D721Med (cell line): Measurements from ENCODE around the gene MEAK7.

Experiments used
- DNase-seq: peaks from one replicate; pipeline ENCODE4 v3.0.0; 2011; ENCODE audit warnings: low spot score; ENCODE audit not compliant: insufficient read length
- FAIRE-seq: peaks from 2 replicates; lab custom pipeline; 2011; peaks lifted over from hg19 to GRCh38; lab: Jason Lieb, UNC
- TF ChIP-seq, protein P1 (sequence below): IDR thresholded peaks from 2 replicates; pipeline ENCODE4 v1.5.1; 2012; ENCODE audit warnings: mild to moderate bottlenecking, control low read depth; ENCODE audit not compliant: insufficient read depth; ENCODE audit errors: missing control alignments

The MEAK7 gene

DNA sequence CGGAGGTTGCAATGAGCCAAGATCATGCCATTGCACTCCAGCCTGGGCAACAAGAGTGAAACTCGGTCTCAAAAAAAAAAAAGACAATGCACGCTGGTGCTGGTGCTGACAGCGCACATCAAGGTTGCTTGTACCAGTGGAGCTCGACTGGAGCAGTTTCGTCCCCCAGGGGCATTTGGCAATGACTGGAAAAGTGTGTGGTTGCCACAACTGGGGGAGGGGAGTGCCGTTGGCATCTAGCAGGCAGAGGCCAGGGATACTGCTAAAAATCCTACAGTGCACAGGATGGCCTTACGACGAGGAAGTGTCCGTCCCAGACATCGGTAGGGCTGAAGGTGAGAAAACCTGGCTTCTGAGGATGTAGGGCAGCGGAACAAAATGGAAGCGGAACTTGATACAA lies 2.4 kb downstream of the MEAK7 start:
- DNase-seq, result no peak
- TF ChIP-seq, protein P1, sequence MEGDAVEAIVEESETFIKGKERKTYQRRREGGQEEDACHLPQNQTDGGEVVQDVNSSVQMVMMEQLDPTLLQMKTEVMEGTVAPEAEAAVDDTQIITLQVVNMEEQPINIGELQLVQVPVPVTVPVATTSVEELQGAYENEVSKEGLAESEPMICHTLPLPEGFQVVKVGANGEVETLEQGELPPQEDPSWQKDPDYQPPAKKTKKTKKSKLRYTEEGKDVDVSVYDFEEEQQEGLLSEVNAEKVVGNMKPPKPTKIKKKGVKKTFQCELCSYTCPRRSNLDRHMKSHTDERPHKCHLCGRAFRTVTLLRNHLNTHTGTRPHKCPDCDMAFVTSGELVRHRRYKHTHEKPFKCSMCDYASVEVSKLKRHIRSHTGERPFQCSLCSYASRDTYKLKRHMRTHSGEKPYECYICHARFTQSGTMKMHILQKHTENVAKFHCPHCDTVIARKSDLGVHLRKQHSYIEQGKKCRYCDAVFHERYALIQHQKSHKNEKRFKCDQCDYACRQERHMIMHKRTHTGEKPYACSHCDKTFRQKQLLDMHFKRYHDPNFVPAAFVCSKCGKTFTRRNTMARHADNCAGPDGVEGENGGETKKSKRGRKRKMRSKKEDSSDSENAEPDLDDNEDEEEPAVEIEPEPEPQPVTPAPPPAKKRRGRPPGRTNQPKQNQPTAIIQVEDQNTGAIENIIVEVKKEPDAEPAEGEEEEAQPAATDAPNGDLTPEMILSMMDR, result no peak
- no peak for FAIRE-seq

DNA sequence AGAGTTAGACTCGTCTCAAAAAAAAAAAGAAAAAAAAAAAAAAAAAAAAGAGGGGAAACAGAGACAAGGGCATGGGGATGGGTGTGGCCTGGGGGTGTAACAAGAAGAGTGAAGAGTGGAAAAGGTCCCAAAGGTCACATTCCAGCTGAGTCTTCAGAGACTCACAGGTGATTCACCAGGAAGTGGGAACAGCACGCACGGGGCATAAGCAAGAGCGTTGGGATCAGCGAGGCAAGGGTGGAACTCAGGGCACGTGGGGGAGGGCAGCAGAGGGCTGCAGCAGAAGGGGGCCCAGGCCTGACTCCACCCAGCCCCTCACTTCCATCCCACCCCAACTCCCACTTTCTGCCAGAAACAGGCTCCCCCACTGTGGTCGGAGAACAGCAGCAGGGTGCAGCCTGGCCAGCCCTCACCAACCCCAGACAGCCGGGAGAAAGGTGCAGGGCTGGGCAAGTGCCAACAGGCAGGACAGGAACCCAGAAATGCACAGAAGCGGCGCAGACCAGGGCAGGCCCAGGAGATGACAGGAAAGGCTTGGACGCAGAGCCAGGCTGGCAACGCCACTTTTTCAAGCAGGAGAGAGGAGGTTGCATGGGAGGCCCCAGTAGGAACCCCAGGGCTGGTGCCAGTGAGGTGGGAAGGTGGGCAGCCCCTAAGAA lies 3.3 kb downstream of the MEAK7 start:
- TF ChIP-seq, protein P1, result no peak
- no peak for FAIRE-seq
- no peak for DNase-seq

DNA sequence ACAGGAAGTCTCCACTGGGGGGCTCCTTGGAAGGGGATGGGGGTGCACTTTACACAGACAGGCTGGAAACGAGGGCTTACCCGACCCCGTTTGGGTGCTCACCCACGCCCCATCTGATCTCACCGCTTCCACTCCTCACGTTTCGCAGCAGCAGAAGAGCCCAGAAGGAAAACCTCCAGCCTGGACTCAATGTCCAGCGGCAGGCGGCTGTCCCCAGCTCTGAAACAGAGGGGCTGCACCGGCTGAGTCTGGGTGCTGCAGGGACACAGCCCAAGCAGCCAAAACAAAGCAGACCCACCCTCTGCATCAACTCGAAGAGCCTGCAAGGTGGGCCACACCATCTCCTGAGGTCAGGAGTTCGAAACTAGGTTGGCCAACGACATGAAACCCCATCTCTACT lies 3.9 kb downstream of the MEAK7 start:
- no peak for DNase-seq
- TF ChIP-seq, protein P1, result no peak
- FAIRE-seq, result no peak

DNA sequence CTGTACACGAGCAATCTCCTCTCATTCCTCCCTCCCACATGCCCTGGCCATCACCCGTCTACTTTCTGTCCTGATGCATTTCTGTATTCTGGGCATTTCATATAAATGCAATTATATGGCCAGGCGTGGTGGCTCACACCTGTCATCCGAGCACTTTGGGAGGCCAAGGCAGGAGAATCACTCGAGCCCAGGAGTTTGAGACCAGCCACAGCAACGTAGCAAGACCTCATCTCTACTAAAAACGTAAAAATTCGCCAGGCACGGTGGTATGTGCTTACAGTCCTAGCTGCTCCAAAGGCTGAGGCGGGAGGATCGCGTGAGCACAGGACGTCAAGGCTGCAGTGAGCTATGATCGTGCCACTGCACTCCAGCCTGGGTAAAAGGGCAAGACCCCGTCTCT lies 4.8 kb downstream of the MEAK7 start:
- FAIRE-seq, result no peak

DNA sequence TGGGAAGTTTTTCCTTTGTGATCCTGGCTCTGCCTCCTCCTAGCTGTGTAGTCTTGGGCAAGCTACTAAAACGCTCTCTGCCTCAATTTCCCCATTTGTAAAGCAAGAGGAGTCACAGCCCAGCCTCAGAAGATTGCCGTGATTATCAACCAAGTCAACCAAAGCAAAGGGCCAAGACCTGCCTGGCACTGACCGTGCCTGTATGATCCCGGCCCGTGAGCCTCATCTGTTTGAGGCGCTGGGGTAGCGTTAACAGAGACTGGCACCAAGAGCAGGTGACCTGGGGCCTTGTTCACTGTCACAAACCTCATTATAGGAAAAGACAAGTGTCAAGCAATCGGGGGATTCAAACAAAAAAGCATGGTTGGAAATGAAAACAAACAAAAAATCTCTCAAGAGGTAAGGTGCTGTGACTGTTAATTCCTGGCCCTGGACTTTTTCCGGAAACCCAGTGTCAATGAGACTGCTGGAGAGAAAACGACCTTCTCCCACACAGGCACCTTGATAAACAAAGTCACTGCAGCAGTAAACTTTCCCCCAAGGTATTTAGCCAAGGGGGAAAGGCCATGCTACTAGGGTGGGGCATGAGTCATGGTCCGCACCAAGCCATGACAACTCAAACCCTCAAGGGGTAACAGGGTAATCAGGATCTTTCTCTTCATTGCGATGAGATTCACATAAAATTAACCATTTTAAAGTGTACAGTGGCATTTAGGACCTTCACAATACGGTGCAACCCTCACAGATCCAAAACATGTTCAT lies 5.4 kb downstream of the MEAK7 start:
- DNase-seq, result no peak
- TF ChIP-seq, protein P1, result no peak
- no peak for FAIRE-seq

More for the DNA sequence above, 4.8 kb downstream of the MEAK7 start:
- DNase-seq, result no peak
- TF ChIP-seq, protein P1, result no peak

DNA sequence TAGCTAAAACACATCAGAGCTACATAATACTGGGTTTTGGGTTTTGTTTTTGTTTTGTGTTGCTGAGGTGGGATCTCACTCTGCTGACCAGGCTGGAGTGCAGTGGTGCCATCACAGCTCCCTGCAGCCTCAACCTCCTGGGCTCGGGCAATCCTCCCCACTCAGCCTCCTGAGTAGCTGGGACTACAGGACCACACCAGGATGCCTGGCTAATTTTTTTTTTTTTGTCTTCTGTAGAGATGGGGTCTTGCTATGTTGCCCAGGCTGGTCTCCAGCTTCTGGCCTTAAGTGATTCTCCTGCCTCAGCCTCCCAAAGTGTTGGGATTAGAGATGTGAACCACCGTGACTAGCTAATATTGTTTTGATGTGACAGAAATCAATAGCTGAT lies 6.2 kb downstream of the MEAK7 start:
- FAIRE-seq, result no peak
- TF ChIP-seq, protein P1, result no peak
- no peak for DNase-seq
